Measurements from ENCODE around the gene PLXNB2. TPM values are rescaled to one million over a fixed set of nuclear protein-coding genes. Genes with fewer than 3 reads are reported as not detected.

PLXNB2 gene
- total and polyA plus RNA-seq, 3 donors from 2014 or later = 98.0 to 243 (median 219) TPM

DNA sequence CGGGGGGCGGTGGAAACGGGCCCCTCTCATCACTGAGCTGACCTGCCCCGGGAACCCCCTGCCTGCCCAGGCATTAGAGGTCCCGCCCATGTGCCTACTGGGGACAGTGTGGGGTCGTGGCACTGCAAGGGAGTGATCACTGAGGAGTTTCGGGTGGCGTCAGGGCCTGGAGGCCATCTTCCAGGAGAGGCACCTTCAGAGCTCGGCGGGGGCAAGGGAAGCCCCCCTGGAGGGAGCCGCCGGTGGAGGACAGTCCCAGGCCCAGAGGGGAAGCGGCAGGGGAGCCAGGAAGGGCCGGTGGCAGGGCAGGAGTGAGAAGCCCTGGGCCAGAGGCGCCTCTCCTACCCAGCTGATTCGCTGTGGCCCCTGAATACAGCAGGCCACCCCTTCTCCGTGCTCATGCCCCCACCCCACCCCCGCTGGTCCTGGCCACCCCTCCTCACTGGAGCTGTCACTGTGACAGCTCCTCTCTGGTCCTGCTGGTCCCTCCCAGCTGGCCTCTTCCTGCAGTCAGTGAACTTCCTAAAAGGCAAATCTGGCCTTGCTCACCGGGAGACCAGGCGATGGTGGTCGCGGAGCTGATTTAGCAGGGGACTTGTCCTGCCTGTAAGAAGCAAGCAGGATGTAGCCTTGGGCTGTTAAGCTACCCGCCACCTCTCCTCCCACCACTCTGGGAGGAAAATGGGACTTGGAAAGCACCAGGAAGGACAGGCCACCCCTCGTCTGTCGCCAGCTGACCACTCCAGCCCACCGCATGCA lies 35.2 kb downstream of the PLXNB2 start:
- Histone ChIP-seq H3K27me3 (no peaks in the 10 kb centered on the region), H3K9me3 (no peaks in the 10 kb centered on the region), H3K27ac (no peak overlapping the region), H3K4me1 (peaks cover 43% of the 10 kb centered on the region), H3K4me3 (peak overlapping the region; percentile 8 to 46), H3K36me3 (ENCODE audit: low read depth, missing control alignments) (no peaks in the 10 kb centered on the region)
- DNase-seq = no peak
- TF ChIP-seq POLR2A (IDR thresholded peaks at IDR 0.05) = no peak
- TF ChIP-seq, protein P1, sequence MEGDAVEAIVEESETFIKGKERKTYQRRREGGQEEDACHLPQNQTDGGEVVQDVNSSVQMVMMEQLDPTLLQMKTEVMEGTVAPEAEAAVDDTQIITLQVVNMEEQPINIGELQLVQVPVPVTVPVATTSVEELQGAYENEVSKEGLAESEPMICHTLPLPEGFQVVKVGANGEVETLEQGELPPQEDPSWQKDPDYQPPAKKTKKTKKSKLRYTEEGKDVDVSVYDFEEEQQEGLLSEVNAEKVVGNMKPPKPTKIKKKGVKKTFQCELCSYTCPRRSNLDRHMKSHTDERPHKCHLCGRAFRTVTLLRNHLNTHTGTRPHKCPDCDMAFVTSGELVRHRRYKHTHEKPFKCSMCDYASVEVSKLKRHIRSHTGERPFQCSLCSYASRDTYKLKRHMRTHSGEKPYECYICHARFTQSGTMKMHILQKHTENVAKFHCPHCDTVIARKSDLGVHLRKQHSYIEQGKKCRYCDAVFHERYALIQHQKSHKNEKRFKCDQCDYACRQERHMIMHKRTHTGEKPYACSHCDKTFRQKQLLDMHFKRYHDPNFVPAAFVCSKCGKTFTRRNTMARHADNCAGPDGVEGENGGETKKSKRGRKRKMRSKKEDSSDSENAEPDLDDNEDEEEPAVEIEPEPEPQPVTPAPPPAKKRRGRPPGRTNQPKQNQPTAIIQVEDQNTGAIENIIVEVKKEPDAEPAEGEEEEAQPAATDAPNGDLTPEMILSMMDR (IDR thresholded peaks at IDR 0.05) = no peak
- intact Hi-C loops (cut with DNase I; ENCODE audit: low total_unique reads) = no loop called here
- 47 to 48% methylated on average over 9 to 26 of the region's 26 CpGs for WGBS, 2 donors

DNA sequence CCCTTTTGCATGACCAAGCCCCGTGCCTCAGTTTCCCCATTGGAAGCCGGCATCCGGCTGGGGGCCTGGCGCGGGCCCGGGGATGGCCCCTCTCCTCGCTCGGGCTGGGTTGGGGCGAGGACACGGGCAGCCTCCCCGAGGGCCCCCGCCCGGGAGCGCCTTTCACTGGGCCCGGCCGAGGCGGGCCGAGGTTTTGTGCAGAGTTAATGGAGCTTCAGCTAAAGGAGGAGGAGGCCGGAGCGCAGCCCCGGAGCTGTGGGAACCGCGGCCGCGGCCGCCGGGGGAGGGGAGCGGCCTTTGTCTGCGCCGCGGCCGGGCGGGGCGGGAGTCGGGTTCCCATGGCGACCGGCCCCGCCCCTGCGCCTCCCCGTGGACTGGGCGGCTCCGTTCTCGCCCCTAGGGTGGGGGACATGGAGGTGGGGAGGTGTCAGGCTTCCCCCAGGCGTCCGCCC lies 35.9 kb downstream of the PLXNB2 start:
- H3K4me1 ChIP-seq = peaks cover 44% of the 10 kb centered on the region
- TF ChIP-seq, protein P1 (IDR thresholded peaks at IDR 0.05) = no peak
- TF ChIP-seq POLR2A (IDR thresholded peaks at IDR 0.05) = no peak
- H3K9me3 ChIP-seq = no peaks in the 10 kb centered on the region
- WGBS, 2 donors = 1 to 3% methylated on average over 15 of the region's 45 CpGs
- intact Hi-C loops (cut with DNase I; ENCODE audit: low total_unique reads) = no loop called here
- H3K27ac ChIP-seq = no peak overlapping the region
- H3K27me3 ChIP-seq = no peaks in the 10 kb centered on the region
- H3K36me3 ChIP-seq (ENCODE audit: low read depth, missing control alignments) = no peaks in the 10 kb centered on the region
- H3K4me3 ChIP-seq = peak overlapping the region; percentile 8 to 46
- peak; percentile 63 for DNase-seq

DNA sequence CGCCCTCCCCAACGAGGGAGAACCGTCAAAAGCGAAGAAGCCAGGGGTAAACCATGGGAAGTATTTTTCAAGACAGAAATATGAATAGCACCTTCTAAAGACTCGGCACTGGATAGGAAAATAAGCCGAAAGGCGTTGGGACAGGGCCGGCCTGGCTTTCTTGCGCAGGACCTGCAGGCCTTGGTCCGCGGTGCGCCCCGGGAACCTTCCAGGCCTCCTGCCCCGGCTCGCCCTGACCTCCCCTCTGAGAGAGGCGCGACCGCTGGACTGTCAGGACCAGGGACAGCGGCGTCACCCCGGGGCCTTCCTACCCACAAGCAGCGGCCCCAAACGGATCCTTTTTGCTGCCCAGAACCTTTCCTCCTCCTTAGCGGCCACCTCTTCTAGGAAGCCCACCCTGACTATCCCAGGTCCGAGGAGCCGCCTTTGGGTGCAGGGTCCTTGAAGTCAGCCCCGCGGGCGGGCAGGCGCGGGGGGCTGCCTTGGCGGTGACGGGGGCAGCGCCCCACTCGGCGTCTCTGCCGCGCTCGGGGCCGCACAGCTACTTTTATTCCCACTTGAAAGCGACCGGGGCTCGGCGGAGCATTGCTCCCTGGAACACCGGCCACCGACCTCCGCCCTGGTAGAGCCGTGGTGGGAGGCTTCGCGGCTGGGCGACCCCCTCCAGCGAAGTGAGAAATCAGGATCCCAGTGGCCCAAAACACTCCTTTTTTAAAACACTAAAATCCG lies 36.6 kb downstream of the PLXNB2 start:
- H3K4me3 ChIP-seq = peak overlapping the region; percentile 45 to 46
- no peak for TF ChIP-seq POLR2A (IDR thresholded peaks at IDR 0.05)
- TF ChIP-seq, protein P1 (IDR thresholded peaks at IDR 0.05) = no peak
- 1% methylated on average over 37 to 53 of the region's 53 CpGs for WGBS, 2 donors
- H3K27me3 ChIP-seq = no peaks in the 10 kb centered on the region
- no peaks in the 10 kb centered on the region for H3K36me3 ChIP-seq (ENCODE audit: low read depth, missing control alignments)
- intact Hi-C loops (cut with DNase I; ENCODE audit: low total_unique reads) = no loop called here
- peak; percentile 79 for DNase-seq
- peak overlapping the region in 1 of 2 donors; percentile 10 for H3K27ac ChIP-seq
- peaks cover 44% of the 10 kb centered on the region for H3K4me1 ChIP-seq
- H3K9me3 ChIP-seq = no peaks in the 10 kb centered on the region

- H3K9me3 ChIP-seq = no peaks in the 10 kb centered on the region
- H3K27me3 ChIP-seq = no peaks in the 10 kb centered on the region
- WGBS, 2 donors = 0% methylated on average over 4 to 71 of the region's 92 CpGs
- H3K4me1 ChIP-seq = peaks cover 44% of the 10 kb centered on the region
- intact Hi-C loops (cut with DNase I; ENCODE audit: low total_unique reads) = no loop called here
- no peak for TF ChIP-seq POLR2A (IDR thresholded peaks at IDR 0.05)
- peak within 1 kb of the TSS; percentile 45 to 46 for H3K4me3 ChIP-seq
- no peaks in the 10 kb centered on the region for H3K36me3 ChIP-seq (ENCODE audit: low read depth, missing control alignments)
- peak within 1 kb of the TSS; percentile 10 to 75 for H3K27ac ChIP-seq
- peak; percentile 49 for DNase-seq
Observed at GRCh38 chr22:50269970-50270665, 37.3 kb downstream of the PLXNB2 start, which contains the start of gene MAPK11. MAPK11 (minus strand) TSS chr22:50270380; CDS start chr22:50270292, 88 bp downstream.

GRCh38 chr22:50269573-50269969 lies 37.9 kb downstream of the PLXNB2 start:
- H3K27me3 ChIP-seq = no peaks in the 10 kb centered on the region
- DNase-seq = no peak
- no peaks in the 10 kb centered on the region for H3K36me3 ChIP-seq (ENCODE audit: low read depth, missing control alignments)
- H3K27ac ChIP-seq = peak overlapping the region in 1 of 2 donors; percentile 75
- H3K9me3 ChIP-seq = no peaks in the 10 kb centered on the region
- WGBS, 2 donors = 0 to 12% methylated on average over 2 to 16 of the region's 18 CpGs
- intact Hi-C loops (cut with DNase I; ENCODE audit: low total_unique reads) = no loop called here
- peak overlapping the region; percentile 45 to 46 for H3K4me3 ChIP-seq
- peaks cover 44% of the 10 kb centered on the region for H3K4me1 ChIP-seq
- TF ChIP-seq, protein P1 (IDR thresholded peaks at IDR 0.05) = no peak
- TF ChIP-seq POLR2A (IDR thresholded peaks at IDR 0.05) = no peak
